K562 (cell line): ENCODE results near the gene HTR4.

Experiments used
- CTCF ChIP-seq, 3 experiments: IDR thresholded peaks in 2 of 3; conservative IDR thresholded peaks in 1 of 3; 2 replicates each; pipeline ENCODE4 v1.5.1; 2011 to 2012; ENCODE audit warnings: low read length in 3 of 3, mild to moderate bottlenecking in 3 of 3, control low read depth in 2 of 3, improper control_type of control experiment in 1 of 3, inconsistent platforms in 1 of 3, low read depth in 1 of 3, mixed read lengths in 1 of 3, moderate library complexity in 1 of 3; ENCODE audit not compliant: insufficient read depth in 2 of 3
- EZH2 ChIP-seq: IDR thresholded peaks from 2 replicates; pipeline ENCODE4 v1.6.1; 2012; ENCODE audit warnings: low read depth, mild to moderate bottlenecking, inconsistent platforms, low read length, borderline replicate concordance
- FOSL1 ChIP-seq: fragments of 200-800 bp; sonication (Bioruptor generic); conservative IDR thresholded peaks from 2 replicates; pipeline ENCODE4 v1.6.1; 2016; ENCODE audit warnings: missing genetic modification characterization, missing compliant biosample characterization
- L3MBTL2 ChIP-seq: fragments of 450-650 bp; IDR thresholded peaks from 2 replicates; pipeline ENCODE4 v1.6.1; 2016; ENCODE audit warnings: mild to moderate bottlenecking, moderate library complexity
- MAX ChIP-seq: sonication (generic); formaldehyde crosslinking; IDR thresholded peaks from 2 replicates; pipeline ENCODE4 v1.9.0; 2022; ENCODE audit warnings: mild to moderate bottlenecking, missing genetic modification reagents
- MYC ChIP-seq, 2 experiments: fragments of 250-450 bp in 1 of 2; sonication (Bioruptor Pico) in 1 of 2; IDR thresholded peaks; 2 replicates each; pipeline versions ENCODE4 v1.5.1 to v1.6.1; 2012 to 2021; ENCODE audit warnings: low read depth in 2 of 2, borderline replicate concordance in 1 of 2, improper control_type of control experiment in 1 of 2, low read length in 1 of 2, mild to moderate bottlenecking in 1 of 2, moderate library complexity in 1 of 2
- PATZ1 ChIP-seq: fragments of 250-450 bp; sonication (Bioruptor Pico); IDR thresholded peaks from 2 replicates; pipeline ENCODE4 v1.5.0; 2020; ENCODE audit warnings: mild to moderate bottlenecking, borderline replicate concordance
- PHF21A ChIP-seq: fragments of 450-650 bp; IDR thresholded peaks from 2 replicates; pipeline ENCODE4 v1.6.1; 2017; ENCODE audit warnings: low read depth, borderline replicate concordance
- POLR2A ChIP-seq: fragments of 450-650 bp; conservative IDR thresholded peaks from 2 replicates; pipeline ENCODE4 v1.6.1; 2016
- PREB ChIP-seq: sonication (generic); formaldehyde crosslinking; IDR thresholded peaks from 2 replicates; pipeline ENCODE4 v1.8.1; 2023; ENCODE audit warnings: mild to moderate bottlenecking, missing genetic modification reagents
- RBM15 ChIP-seq: fragments of 200-400 bp; formaldehyde crosslinking; IDR thresholded peaks from 2 replicates; pipeline ENCODE4 v1.6.1; 2018; ENCODE audit warnings: mild to moderate bottlenecking, low read length, moderate library complexity; ENCODE audit not compliant: insufficient read depth
- SP1 ChIP-seq: sonication (generic); formaldehyde crosslinking; IDR thresholded peaks from 2 replicates; pipeline ENCODE4 v1.8.1; 2022; ENCODE audit warnings: mild to moderate bottlenecking, missing genetic modification reagents

GRCh38 chr5:148699028-148699427 lies 44.7 kb upstream of the HTR4 start:
- no peak for TF ChIP-seq MAX
- TF ChIP-seq SP1 (CRISPR knock-in tag), result no peak
- TF ChIP-seq FOSL1, result no peak
- TF ChIP-seq L3MBTL2, result no peak
- no peak for TF ChIP-seq MYC (IDR thresholded peaks at IDR 0.05; ENCODE audit: low read depth, low read length)
- TF ChIP-seq MYC (CRISPR knock-in tag; IDR thresholded peaks at IDR 0.05; ENCODE audit: borderline replicate concordance, low read depth), result no peak
- TF ChIP-seq PATZ1 (CRISPR knock-in tag), result no peak
- TF ChIP-seq EZH2, result no peak
- no peak for TF ChIP-seq PREB
- no peak for TF ChIP-seq RBM15
- no peak for TF ChIP-seq CTCF (IDR thresholded peaks at IDR 0.05 in 2 of 3, conservative IDR thresholded peaks at IDR 0.05 in 1 of 3; ENCODE audit: insufficient read depth in 2 of 3, low read depth in 1 of 3, low read length in 3 of 3)
- no peak for TF ChIP-seq PHF21A
- TF ChIP-seq POLR2A, result no peak
